AG04450 (cell line): ENCODE data around the gene DYSF. TPM values are rescaled to one million over a fixed set of nuclear protein-coding genes. Genes with fewer than 3 reads are reported as not detected.

ENCODE experiments used
- CTCF ChIA-PET: fragments of 300-600, 350-600 bp; formaldehyde crosslinking; extraction: SDS; loops from one replicate; lab custom pipeline; 2022; ENCODE audit warnings: antibody characterized with exemption, inconsistent platforms; lab: Charles Lee
- POLR2A ChIA-PET: fragments of 350-600 bp; formaldehyde crosslinking; extraction: SDS; loops from one replicate; lab custom pipeline; 2021; ENCODE audit warnings: antibody characterized with exemption, inconsistent platforms; lab: Yijun Ruan, JAX
- DNase-seq: peaks from one replicate; pipeline ENCODE4 v3.0.0-alpha.2; 2011; ENCODE audit warnings: low read depth, low spot score
- H3K27ac ChIP-seq: one replicate; pipeline ENCODE4 v1.5.1; 2012; ENCODE audit warnings: low read depth, low read length, control low read depth
- H3K27me3 ChIP-seq: one replicate; pipeline ENCODE4 v1.6.0; 2012; ENCODE audit warnings: low read length; ENCODE audit not compliant: control insufficient read depth, insufficient read depth
- H3K4me3 ChIP-seq: 2 replicates; pipeline ENCODE4 v1.5.1; 2011; ENCODE audit warnings: mild to moderate bottlenecking, low read depth, low read length, control low read depth
- H3K9me3 ChIP-seq: 2 replicates; pipeline ENCODE4 v1.5.1; 2012; ENCODE audit warnings: low read length; ENCODE audit not compliant: control insufficient read depth, insufficient read depth
- polyA plus RNA-seq: library from polyadenylated mRNA; depleted of rRNA; stranded (reverse); fragments of >200 nt; gene quantifications from 2 replicates; pipeline ENCODE4 v1.2.3, GENCODE V29; 2011
- TF ChIP-seq, protein P1 (sequence below): IDR thresholded peaks from 2 replicates; pipeline ENCODE4 v1.5.1; 2011; ENCODE audit warnings: low read depth, low read length, control low read depth, inconsistent platforms

The DYSF gene
- polyA plus RNA-seq, 1 experiment, result 0.07 TPM

DNA sequence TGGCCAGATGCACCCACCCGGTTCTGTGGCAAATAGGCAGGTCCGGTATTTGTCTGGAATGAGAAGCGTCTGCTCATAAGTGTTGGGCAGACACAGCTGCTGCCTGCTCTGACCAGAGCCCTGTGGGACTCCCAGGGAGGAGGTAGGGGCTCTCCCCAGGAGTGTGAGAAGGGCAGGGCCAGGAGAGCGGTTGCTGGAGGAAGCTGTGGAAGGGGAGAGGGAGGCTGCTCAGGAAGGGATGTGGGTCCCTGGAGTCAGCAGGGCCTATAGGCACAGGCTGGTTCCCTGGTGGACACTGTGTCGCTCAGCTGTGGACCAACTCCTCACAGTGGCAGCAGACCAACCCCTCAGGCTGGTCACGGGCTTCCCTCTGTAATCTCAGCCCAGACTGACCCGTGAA lies 109.2 kb downstream of the DYSF start:
- TF ChIP-seq, protein P1, sequence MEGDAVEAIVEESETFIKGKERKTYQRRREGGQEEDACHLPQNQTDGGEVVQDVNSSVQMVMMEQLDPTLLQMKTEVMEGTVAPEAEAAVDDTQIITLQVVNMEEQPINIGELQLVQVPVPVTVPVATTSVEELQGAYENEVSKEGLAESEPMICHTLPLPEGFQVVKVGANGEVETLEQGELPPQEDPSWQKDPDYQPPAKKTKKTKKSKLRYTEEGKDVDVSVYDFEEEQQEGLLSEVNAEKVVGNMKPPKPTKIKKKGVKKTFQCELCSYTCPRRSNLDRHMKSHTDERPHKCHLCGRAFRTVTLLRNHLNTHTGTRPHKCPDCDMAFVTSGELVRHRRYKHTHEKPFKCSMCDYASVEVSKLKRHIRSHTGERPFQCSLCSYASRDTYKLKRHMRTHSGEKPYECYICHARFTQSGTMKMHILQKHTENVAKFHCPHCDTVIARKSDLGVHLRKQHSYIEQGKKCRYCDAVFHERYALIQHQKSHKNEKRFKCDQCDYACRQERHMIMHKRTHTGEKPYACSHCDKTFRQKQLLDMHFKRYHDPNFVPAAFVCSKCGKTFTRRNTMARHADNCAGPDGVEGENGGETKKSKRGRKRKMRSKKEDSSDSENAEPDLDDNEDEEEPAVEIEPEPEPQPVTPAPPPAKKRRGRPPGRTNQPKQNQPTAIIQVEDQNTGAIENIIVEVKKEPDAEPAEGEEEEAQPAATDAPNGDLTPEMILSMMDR, result no peak
- peaks cover 34% of the 10 kb centered on the region for H3K27me3 ChIP-seq
- DNase-seq, result no peak
- ChIA-PET CTCF (interaction anchor here (0.6 kb wide), 1 partner anchor 238 kb away, joined by 3 read pairs; no protein-coding TSS in a partner anchor), POLR2A (no interaction called here)
- H3K4me3 ChIP-seq, result no peak overlapping the region
- H3K27ac ChIP-seq, result no peak overlapping the region
- H3K9me3 ChIP-seq, result no peaks in the 10 kb centered on the region; the same call in 1 of the 2 replicates

DNA sequence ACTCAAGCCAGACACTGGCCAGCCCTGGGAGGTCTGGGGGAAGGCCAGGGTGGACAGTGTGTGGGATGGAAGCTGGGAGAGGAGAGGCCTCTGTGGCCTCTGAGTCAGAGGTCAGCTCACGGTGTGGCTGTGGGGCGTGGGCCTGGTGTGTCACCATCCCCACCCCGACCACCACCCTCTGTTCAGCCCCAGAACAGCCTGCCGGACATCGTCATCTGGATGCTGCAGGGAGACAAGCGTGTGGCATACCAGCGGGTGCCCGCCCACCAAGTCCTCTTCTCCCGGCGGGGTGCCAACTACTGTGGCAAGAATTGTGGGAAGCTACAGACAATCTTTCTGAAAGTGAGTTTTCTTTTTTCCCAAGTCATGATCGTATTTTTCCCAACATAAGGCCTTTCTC lies 110.5 kb downstream of the DYSF start:
- DNase-seq, result no peak
- TF ChIP-seq, protein P1, result no peak
- Histone ChIP-seq H3K9me3 (no peaks in the 10 kb centered on the region; the same call in 1 of the 2 replicates), H3K27me3 (peaks cover 28% of the 10 kb centered on the region), H3K27ac (no peak overlapping the region), H3K4me3 (no peak overlapping the region)
- ChIA-PET POLR2A (no interaction called here), CTCF (no interaction called here)

DNA sequence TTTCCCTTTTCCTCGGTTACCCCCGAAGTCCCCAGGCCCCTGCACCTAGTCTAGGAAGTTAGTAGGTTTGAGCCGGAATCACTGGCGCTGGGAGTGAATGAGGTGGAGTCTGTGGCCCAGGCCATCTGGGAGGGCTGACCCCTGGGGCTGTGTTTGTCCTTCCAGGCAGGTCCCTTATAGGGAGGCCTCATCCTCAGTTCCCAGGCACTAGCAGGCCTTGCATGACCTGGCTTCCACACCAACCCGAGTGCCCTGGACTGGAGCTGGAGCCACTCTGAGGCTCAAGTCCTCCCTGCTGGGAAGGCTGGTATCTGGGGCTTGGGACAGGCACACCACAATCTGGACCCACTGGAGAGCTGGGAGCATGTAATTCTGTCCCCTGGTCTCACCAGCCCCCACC lies 111.0 kb downstream of the DYSF start:
- POLR2A ChIA-PET, result no interaction called here
- TF ChIP-seq, protein P1, result no peak
- no peak overlapping the region for H3K27ac ChIP-seq
- no peak for DNase-seq
- no peak overlapping the region for H3K4me3 ChIP-seq
- no peaks in the 10 kb centered on the region; the same call in 1 of the 2 replicates for H3K9me3 ChIP-seq
- CTCF ChIA-PET, result no interaction called here
- H3K27me3 ChIP-seq, result peaks cover 25% of the 10 kb centered on the region

DNA sequence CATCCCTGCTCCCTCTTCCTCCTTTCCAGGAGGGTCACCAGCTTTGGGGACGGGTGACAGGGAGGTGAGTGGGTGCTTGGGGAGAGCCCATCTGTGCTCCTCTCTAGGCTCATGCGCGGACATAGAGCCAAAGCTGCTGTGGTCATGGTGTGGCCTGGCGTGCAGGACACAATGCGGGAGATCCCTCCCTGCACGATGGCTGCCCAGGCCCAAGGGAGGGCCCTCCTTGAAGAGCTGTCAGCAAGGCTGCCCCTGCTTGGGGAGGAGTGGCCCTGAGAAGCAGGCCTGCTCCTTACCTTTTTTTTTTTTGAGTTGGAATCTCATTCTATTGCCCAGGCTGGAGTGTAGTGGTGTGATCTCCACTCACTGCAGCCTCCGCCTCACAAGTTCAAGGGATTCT lies 111.4 kb downstream of the DYSF start:
- TF ChIP-seq, protein P1, result no peak
- Histone ChIP-seq H3K27me3 (peaks cover 20% of the 10 kb centered on the region), H3K4me3 (no peak overlapping the region), H3K27ac (no peak overlapping the region), H3K9me3 (no peaks in the 10 kb centered on the region; the same call in 1 of the 2 replicates)
- CTCF ChIA-PET, result no interaction called here
- POLR2A ChIA-PET, result no interaction called here
- DNase-seq, result no peak

DNA sequence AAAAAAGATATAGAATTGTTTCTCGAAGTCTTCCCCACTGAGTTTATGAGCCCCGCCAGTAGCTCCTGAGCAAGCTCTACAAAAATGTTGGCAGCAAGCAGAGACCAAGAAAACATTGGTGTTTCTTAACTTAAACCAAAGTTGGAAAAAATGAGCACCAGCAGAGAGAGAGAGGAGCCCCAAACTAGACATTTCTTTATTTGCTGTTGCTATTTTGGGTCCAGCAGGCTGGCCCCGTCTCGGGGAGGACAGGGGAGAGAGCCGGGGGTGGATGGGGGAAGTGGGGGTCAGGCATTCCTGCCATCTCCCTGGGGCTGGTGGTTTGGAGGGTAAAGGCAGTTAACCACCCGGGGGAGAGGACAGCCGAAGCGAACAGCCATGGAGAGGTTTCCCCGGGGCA lies 113.0 kb downstream of the DYSF start:
- TF ChIP-seq, protein P1, result no peak
- no peak overlapping the region for H3K4me3 ChIP-seq
- CTCF ChIA-PET, result interaction anchor here (0.6 kb wide), 1 partner anchor 1014 kb away, joined by 3 read pairs; no protein-coding TSS in a partner anchor
- no peak overlapping the region for H3K27ac ChIP-seq
- peaks cover 7% of the 10 kb centered on the region for H3K27me3 ChIP-seq
- peaks cover 13% of the 10 kb centered on the region for H3K9me3 ChIP-seq
- DNase-seq, result no peak
- POLR2A ChIA-PET, result interaction anchor here (0.5 to 0.6 kb wide), 2 partner anchors 14 to 42 kb away, joined by 3 to 4 read pairs; no protein-coding TSS in a partner anchor
